H1 (cell line): ENCODE results near the gene CNTN5. TPM values are rescaled to one million over a fixed set of nuclear protein-coding genes. Genes with fewer than 3 reads are reported as not detected.

Experiments
- CTCF ChIA-PET: fragments of 300-600 bp; sonication (Branson Sonifier 250); formaldehyde crosslinking; loops from one replicate; lab custom pipeline; 2021; ENCODE audit not compliant: partially characterized antibody; lab: Charles Lee
- POLR2A ChIA-PET: fragments of 300-600 bp; sonication (Branson Sonifier 250); formaldehyde crosslinking; loops from one replicate; lab custom pipeline; 2021; ENCODE audit warnings: inconsistent platforms; ENCODE audit not compliant: partially characterized antibody; lab: Charles Lee
- DNase-seq, 2 experiments: peaks; one replicate each; pipeline versions ENCODE4 v3.0.0 to v3.0.0-alpha.2; 2010 to 2022; ENCODE audit warnings: low spot score in 2 of 2, low read depth in 1 of 2, mixed read lengths in 1 of 2
- FAIRE-seq: peaks from 2 replicates; lab custom pipeline; 2011; peaks lifted over from hg19 to GRCh38; lab: Jason Lieb, UNC
- H2AFZ ChIP-seq: 2 replicates; pipeline ENCODE4 v1.8.1; 2012; ENCODE audit warnings: low read length, inconsistent platforms
- H2AK5ac ChIP-seq: 2 replicates; pipeline ENCODE4 v1.6.1; 2013; ENCODE audit warnings: low read depth, low read length
- H2BK120ac ChIP-seq: replicated peaks from 2 replicates; pipeline ENCODE3; 2013; ENCODE audit warnings: low read depth, low read length, inconsistent platforms
- H2BK12ac ChIP-seq: 2 replicates; pipeline ENCODE4 v1.6.1; 2013; ENCODE audit warnings: low read depth, low read length
- H2BK15ac ChIP-seq: 2 replicates; pipeline ENCODE4 v1.6.1; 2013; ENCODE audit warnings: low read length
- H2BK20ac ChIP-seq: 2 replicates; pipeline ENCODE4 v1.6.1; 2013; ENCODE audit warnings: low read length
- H2BK5ac ChIP-seq: 2 replicates; pipeline ENCODE4 v1.6.1; 2013; ENCODE audit warnings: low read depth, low read length
- H3K14ac ChIP-seq: 2 replicates; pipeline ENCODE4 v1.6.1; 2013; ENCODE audit warnings: inconsistent platforms; ENCODE audit not compliant: insufficient read length
- H3K18ac ChIP-seq: 2 replicates; pipeline ENCODE4 v1.6.1; 2013; ENCODE audit warnings: low read length; ENCODE audit errors: extremely low read depth
- H3K23ac ChIP-seq: 2 replicates; pipeline ENCODE4 v1.6.1; 2013; ENCODE audit warnings: inconsistent platforms; ENCODE audit not compliant: insufficient read length
- H3K23me2 ChIP-seq: 2 replicates; pipeline ENCODE4 v1.6.1; 2013; ENCODE audit warnings: low read depth, low read length
- H3K27ac ChIP-seq: 2 replicates; pipeline ENCODE4 v1.6.1; 2011; ENCODE audit warnings: low read depth, low read length, inconsistent platforms
- H3K27me3 ChIP-seq, 4 experiments: replicated peaks in 1 of 4; 1 replicate in 1 of 4; 2 replicates in 3 of 4; pipeline versions ENCODE4 v1.6.1 to v1.8.1; 2011 to 2013; ENCODE audit warnings: low read length in 3 of 4, mild to moderate bottlenecking in 3 of 4, inconsistent platforms in 2 of 4, mixed read lengths in 2 of 4, moderate library complexity in 1 of 4; ENCODE audit not compliant: control insufficient read depth in 3 of 4, insufficient read depth in 3 of 4; ENCODE audit errors: extremely low read depth in 1 of 4
- H3K36me3 ChIP-seq, 4 experiments: 2 replicates each; pipeline versions ENCODE4 v1.6.1 to v1.8.1; 2011 to 2013; ENCODE audit warnings: mild to moderate bottlenecking in 4 of 4, low read length in 3 of 4, moderate library complexity in 2 of 4, control low read depth in 1 of 4, inconsistent platforms in 1 of 4; ENCODE audit not compliant: insufficient read depth in 4 of 4, control insufficient read depth in 2 of 4
- H3K4ac ChIP-seq: replicated peaks from 2 replicates; pipeline ENCODE3; 2013; ENCODE audit warnings: low read length, low read depth, mixed read lengths, inconsistent platforms; ENCODE audit not compliant: insufficient read length
- H3K4me1 ChIP-seq, 4 experiments: replicated peaks in 1 of 4; 1 replicate in 1 of 4; 2 replicates in 3 of 4; pipeline versions ENCODE4 v1.6.1 to v1.8.1; 2011 to 2013; ENCODE audit warnings: low read length in 3 of 4, inconsistent platforms in 2 of 4, mixed read lengths in 1 of 4; ENCODE audit not compliant: insufficient read depth in 4 of 4, control insufficient read depth in 3 of 4
- H3K4me2 ChIP-seq, 2 experiments: 2 replicates each; pipeline versions ENCODE4 v1.6.1 to v1.8.1; 2011 to 2013; ENCODE audit warnings: low read depth in 2 of 2, low read length in 2 of 2, control low read depth in 1 of 2, inconsistent platforms in 1 of 2, mild to moderate bottlenecking in 1 of 2; ENCODE audit not compliant: insufficient read depth in 1 of 2
- H3K4me3 ChIP-seq, 4 experiments: fragments of 200-600, 300-600 bp in 1 of 4; sonication (generic), shearing (Covaris generic), sonication (Bioruptor Twin) in 1 of 4; 2 replicates each; pipeline versions ENCODE4 v1.5.1 to v1.8.1; 2011 to 2016; ENCODE audit warnings: low read length in 4 of 4, low read depth in 3 of 4, control low read depth in 2 of 4, inconsistent platforms in 2 of 4, mild to moderate bottlenecking in 2 of 4, mixed read lengths in 1 of 4, moderate library complexity in 1 of 4; ENCODE audit not compliant: insufficient read depth in 2 of 4; ENCODE audit errors: extremely low read depth in 1 of 4
- H3K56ac ChIP-seq: replicated peaks from 2 replicates; pipeline ENCODE3; 2013; ENCODE audit warnings: low read depth, mild to moderate bottlenecking, mixed read lengths, low read length, inconsistent platforms; ENCODE audit not compliant: insufficient read length
- H3K79me1 ChIP-seq: 2 replicates; pipeline ENCODE4 v1.6.1; 2013; ENCODE audit warnings: low read depth, low read length, control low read depth
- H3K79me2 ChIP-seq, 2 experiments: 2 replicates each; pipeline versions ENCODE4 v1.6.1 to v1.8.1; 2012 to 2013; ENCODE audit warnings: low read length in 2 of 2, mild to moderate bottlenecking in 2 of 2, inconsistent platforms in 1 of 2; ENCODE audit not compliant: insufficient read depth in 2 of 2, control insufficient read depth in 1 of 2
- H3K9ac ChIP-seq, 4 experiments: replicated peaks in 1 of 4; 1 replicate in 1 of 4; 2 replicates in 3 of 4; pipeline versions ENCODE4 v1.6.1 to v1.8.1; 2011 to 2013; ENCODE audit warnings: low read depth in 3 of 4, low read length in 3 of 4, control low read depth in 2 of 4, mild to moderate bottlenecking in 2 of 4, moderate library complexity in 2 of 4, inconsistent platforms in 1 of 4; ENCODE audit errors: extremely low read depth in 1 of 4
- H3K9me3 ChIP-seq, 2 experiments: 2 replicates each; pipeline versions ENCODE4 v1.6.1 to v1.8.1; 2012 to 2013; ENCODE audit warnings: mild to moderate bottlenecking in 2 of 2, moderate library complexity in 2 of 2, control low read depth in 1 of 2, inconsistent platforms in 1 of 2, low read depth in 1 of 2, low read length in 1 of 2, mixed read lengths in 1 of 2; ENCODE audit not compliant: insufficient read depth in 2 of 2
- H4K20me1 ChIP-seq, 2 experiments: replicated peaks in 1 of 2; 2 replicates each; pipeline versions ENCODE3 to v1.8.1; 2011 to 2013; ENCODE audit warnings: inconsistent platforms in 2 of 2, low read length in 2 of 2, mild to moderate bottlenecking in 1 of 2; ENCODE audit not compliant: insufficient read depth in 2 of 2, control insufficient read depth in 1 of 2
- H4K5ac ChIP-seq: 2 replicates; pipeline ENCODE4 v1.6.1; 2013; ENCODE audit warnings: low read length, low read depth, mixed read lengths, inconsistent platforms; ENCODE audit not compliant: insufficient read length
- H4K8ac ChIP-seq: 2 replicates; pipeline ENCODE4 v1.8.0; 2013; ENCODE audit warnings: mild to moderate bottlenecking, moderate library complexity, low read length, inconsistent platforms; ENCODE audit not compliant: insufficient read depth; ENCODE audit errors: extremely low read depth
- H4K91ac ChIP-seq: replicated peaks from 2 replicates; pipeline ENCODE3; 2013; ENCODE audit warnings: low read length, mixed read lengths, inconsistent platforms; ENCODE audit not compliant: insufficient read length
- CBX5 ChIP-seq: fragments of 300-800, 300-1000 bp; sonication (generic); IDR thresholded peaks from 2 replicates; pipeline ENCODE4 v1.7.1; 2016; ENCODE audit warnings: antibody characterized with exemption, low read length, low read depth
- CHD2 ChIP-seq: IDR thresholded peaks from 2 replicates; pipeline ENCODE4 v1.6.1; 2012; ENCODE audit warnings: low read length, improper control_type of control experiment
- CREB1 ChIP-seq: IDR thresholded peaks from 2 replicates; pipeline ENCODE4 v1.6.1; 2012; ENCODE audit warnings: inconsistent platforms
- CTBP2 ChIP-seq: IDR thresholded peaks from 2 replicates; pipeline ENCODE4 v1.7.0; 2011; ENCODE audit warnings: borderline replicate concordance, mild to moderate bottlenecking, moderate library complexity, mixed read lengths, low read length; ENCODE audit not compliant: insufficient read depth, insufficient read length
- EGR1 ChIP-seq: IDR thresholded peaks from 2 replicates; pipeline ENCODE4 v1.6.1; 2011; ENCODE audit warnings: low read depth, low read length, borderline replicate concordance
- HDAC6 ChIP-seq: IDR thresholded peaks from one replicate; pipeline ENCODE4 v1.7.1; 2012; ENCODE audit warnings: low read depth, mild to moderate bottlenecking, inconsistent platforms, low read length, moderate library complexity
- JUND ChIP-seq: IDR thresholded peaks from 2 replicates; pipeline ENCODE4 v1.6.1; 2011; ENCODE audit warnings: mild to moderate bottlenecking, improper control_type of control experiment, low read length
- KDM4A ChIP-seq: IDR thresholded peaks from one replicate; pipeline ENCODE4 v1.7.1; 2012; ENCODE audit warnings: low read depth, mild to moderate bottlenecking, moderate library complexity, low read length, inconsistent platforms; ENCODE audit not compliant: severe bottlenecking
- KDM5A ChIP-seq: fragments of 200-600 bp; IDR thresholded peaks from 2 replicates; pipeline ENCODE4 v1.7.1; 2012; ENCODE audit warnings: mild to moderate bottlenecking, low read length, inconsistent platforms, mixed read lengths
- NRF1 ChIP-seq: IDR thresholded peaks from 2 replicates; pipeline ENCODE4 v1.6.1; 2011; ENCODE audit warnings: mild to moderate bottlenecking, low read depth, low read length, improper control_type of control experiment
- POLR2AphosphoS5 ChIP-seq: IDR thresholded peaks from 2 replicates; pipeline ENCODE4 v1.6.1; 2011; ENCODE audit warnings: low read depth, low read length
- RFX5 ChIP-seq: IDR thresholded peaks from 2 replicates; pipeline ENCODE4 v1.6.1; 2011; ENCODE audit warnings: low read depth, low read length, improper control_type of control experiment, borderline replicate concordance
- RNF2 ChIP-seq: fragments of 200-900, 300-1000 bp; sonication (generic); IDR thresholded peaks from 2 replicates; pipeline ENCODE4 v1.7.1; 2016; ENCODE audit warnings: borderline replicate concordance, low read depth, mild to moderate bottlenecking, antibody characterized with exemption, low read length; ENCODE audit not compliant: poor library complexity, severe bottlenecking; ENCODE audit errors: missing control alignments
- SP2 ChIP-seq: IDR thresholded peaks from 2 replicates; pipeline ENCODE4 v1.6.1; 2012; ENCODE audit warnings: mild to moderate bottlenecking, low read length, inconsistent platforms
- SUZ12 ChIP-seq: fragments of 200-600 bp; sonication (generic); IDR thresholded peaks from 2 replicates; pipeline ENCODE4 v1.6.1; 2012; ENCODE audit warnings: mild to moderate bottlenecking, inconsistent platforms, low read length, moderate library complexity, mixed read lengths
- TCF12 ChIP-seq: IDR thresholded peaks from 2 replicates; pipeline ENCODE4 v1.6.1; 2011; ENCODE audit warnings: low read depth, mild to moderate bottlenecking, low read length
- WGBS, 2 experiments: shearing (Covaris generic) in 1 of 2; methylation state at CpG; one replicate each; pipeline versions ENCODE4 v1.1.6 to v1.1.7; 2013 to 2015; ENCODE audit warnings: low lambda C conversion rate in 2 of 2, mixed read lengths in 2 of 2, inconsistent platforms in 1 of 2, low coverage in 1 of 2, missing lambda C conversion rate in 1 of 2; ENCODE audit not compliant: insufficient replicate concordance in 2 of 2, insufficient coverage in 1 of 2, insufficient read length in 1 of 2; ENCODE audit errors: extremely low coverage in 1 of 2, missing lambda C conversion rate in 1 of 2; 5-methylcytosine and 5-hydroxymethylcytosine counted together
- polyA plus RNA-seq, 7 experiments: library from polyadenylated mRNA; depleted of rRNA in 3 of 7; stranded (reverse) in 5 of 7; unstranded in 2 of 7; fragments of >200 nt in 5 of 7; fragments of 200-250 nt in 2 of 7; gene quantifications; 1 replicate in 5 of 7; 2 replicates in 1 of 7; 4 replicates in 1 of 7; pipeline versions ENCODE4 v1.2.1 to v1.2.3, GENCODE V29; 2011 to 2013; ENCODE audit warnings: missing spikeins in 2 of 7, mixed read lengths in 2 of 7
- total RNA-seq: library from RNA; stranded (reverse); fragmentation: NEBNext Ultra II Directional; extraction: Animal tissue kit (Norgen Biotek cat#: 25700); gene quantifications from 2 replicates; pipeline ENCODE4 v1.2.1, GENCODE V29; 2021

CNTN5 gene
- total and polyA plus RNA-seq, 2 of the 8 experiments (the other 6 are each of a cell fraction or from before 2014, with no cell fraction given) = not detected

- H3K79me1 ChIP-seq = no peaks in the 10 kb centered on the region
- H2AFZ ChIP-seq = no peak overlapping the region
- no peak overlapping the region for H3K23ac ChIP-seq
- no peak overlapping the region for H2BK120ac ChIP-seq
- no peak for FAIRE-seq
- no peak overlapping the region for H2BK5ac ChIP-seq
- POLR2A ChIA-PET = no interaction called here
- CTCF ChIA-PET = no interaction called here
- H3K27ac ChIP-seq = no peak overlapping the region
- no peak overlapping the region for H3K56ac ChIP-seq
- H3K79me2 ChIP-seq = no peaks in the 10 kb centered on the region
- H3K9ac ChIP-seq = no peak overlapping the region
- no peak overlapping the region for H4K8ac ChIP-seq
- no peaks in the 10 kb centered on the region for H4K20me1 ChIP-seq
- no peaks in the 10 kb centered on the region for H3K27me3 ChIP-seq
- no peak for DNase-seq
- H2BK20ac ChIP-seq = no peak overlapping the region
- H3K4me2 ChIP-seq = no peak overlapping the region
- H3K14ac ChIP-seq = no peak overlapping the region
- 0 out of 7 replicates have a peak, but pooled peaks cover 0 to 3% (median 0%) of the 10 kb centered on the region in 4 experiments for H3K4me1 ChIP-seq
- H4K5ac ChIP-seq = no peak overlapping the region
- H3K4me3 ChIP-seq = no peak overlapping the region
- H3K9me3 ChIP-seq = no peaks in the 10 kb centered on the region
- no peak overlapping the region for H2BK12ac ChIP-seq
- H3K4ac ChIP-seq = no peak overlapping the region
- no peak overlapping the region for H3K18ac ChIP-seq
- TF ChIP-seq EGR1 (no peak), JUND (no peak), SUZ12 (no peak), CHD2 (no peak), TCF12 (no peak), CREB1 (no peak), NRF1 (no peak), SP2 (no peak), CTBP2 (no peak), POLR2AphosphoS5 (no peak), KDM4A (no peak), CBX5 (no peak), KDM5A (no peak), RNF2 (no peak), HDAC6 (no peak), RFX5 (no peak)
- 96% methylated on average over 3 of the region's 3 CpGs; no CpG with 5 or more reads in 1 of the 2 experiments for WGBS, 2 experiments
- H3K36me3 ChIP-seq = no peaks in the 10 kb centered on the region
- no peak overlapping the region for H2AK5ac ChIP-seq
- H2BK15ac ChIP-seq = no peak overlapping the region
- H4K91ac ChIP-seq = no peak overlapping the region
- H3K23me2 ChIP-seq = no peaks in the 10 kb centered on the region; the same call in 1 of the 2 replicates
Measured at GRCh38 chr11:100098560-100098959, 1077.8 kb downstream of the CNTN5 start.
